ENCODE data around the gene TMEM178A.

The TMEM178A gene

GRCh38 chr2:39762448-39762847, 96.7 kb downstream of the TMEM178A start:
- no peak for DNase-seq

Measured in GF-D8 (cell line).